Motor neuron (in vitro differentiated cells): ENCODE results near the gene CYP2J2. TPM values are rescaled to one million over a fixed set of nuclear protein-coding genes. Genes with fewer than 3 reads are reported as not detected.
"Not testable (repeated sequence)": the region's sequence is repeated elsewhere in the genome, so short reads cannot be mapped to it uniquely, and the experiment has no call there.

ENCODE experiments used
- ATAC-seq, 8 experiments: fragments of 200-7000 bp; cut with Tn5 transposase; replicated peaks in 6 of 8; 2 replicates each; pipeline ENCODE4 v1.8.0; 2021; ENCODE audit warnings: mild to moderate bottlenecking in 8 of 8, moderate library complexity in 8 of 8
- H3K27ac ChIP-seq, 2 donors: fragments of 250-450 bp; sonication (Bioruptor Pico); 2 replicates each; pipeline ENCODE4 v1.9.0; 2021; ENCODE audit warnings: antibody characterized with exemption in 2 of 2, mild to moderate bottlenecking in 2 of 2, moderate library complexity in 1 of 2
- H3K4me1 ChIP-seq, 2 donors: fragments of 250-450 bp; sonication (Bioruptor Pico); replicated peaks in 1 of 2; 2 replicates each; pipeline ENCODE4 v1.6.1; 2021; ENCODE audit warnings: antibody characterized with exemption in 2 of 2, mild to moderate bottlenecking in 2 of 2, moderate library complexity in 1 of 2
- H3K4me3 ChIP-seq, 5 donors: fragments of 250-450 bp; sonication (Bioruptor Pico); 2 replicates each; pipeline ENCODE4 v1.9.0; 2021; ENCODE audit warnings: antibody characterized with exemption in 5 of 5, mild to moderate bottlenecking in 5 of 5, moderate library complexity in 4 of 5
- WGBS, 10 experiments: fragments of 450-650 bp; shearing (Covaris generic); methylation state at CpG; one replicate each; pipeline ENCODE4 v1.0.0; 2022; 5-methylcytosine and 5-hydroxymethylcytosine counted together
- in situ Hi-C, 9 experiments: fragments of 400-800 bp; cut with MboI; loops; one replicate each; pipeline ENCODE4 v1.15.0; 2021; ENCODE audit warnings: low sequenced_read_pairs in 9 of 9, low pct_unique_long_range_greater_than_20kb in 2 of 9; ENCODE audit not compliant: unreplicated experiment in 9 of 9
- total RNA-seq, 8 experiments: library from RNA; unstranded; fragments of 300-600 nt; gene quantifications; 2 replicates each; pipeline versions ENCODE4 v1.2.3 to v1.2.4, GENCODE V29; 2022

CYP2J2 gene
- total RNA-seq, 8 experiments from 2014 or later = 0.05 to 5.1 (median 0.16) TPM; not detected in 2

GRCh38 chr1:59880735-59881134 is 45.8 kb downstream of the CYP2J2 start:
- 58 to 100% (median 95%) methylated on average over 1 to 2 of the region's 2 CpGs; no CpG with 5 or more reads in 3 of the 10 experiments for WGBS, 10 experiments
- Histone ChIP-seq H3K4me3 (no peak overlapping the region), H3K27ac (no peak overlapping the region), H3K4me1 (no peaks in the 10 kb centered on the region)
- in situ Hi-C loops = no loop called here
- ATAC-seq = no peak

GRCh38 chr1:59879996-59880505 is 46.5 kb downstream of the CYP2J2 start:
- Histone ChIP-seq H3K27ac (no peak overlapping the region), H3K4me3 (no peak overlapping the region), H3K4me1 (no peaks in the 10 kb centered on the region)
- in situ Hi-C loops = no loop called here
- WGBS, 10 experiments = 18 to 100% (median 82%) methylated on average over 2 to 3 of the region's 3 CpGs
- no peak for ATAC-seq

- in situ Hi-C loops = no loop called here
- peak in 4 of 8 experiments; percentile 49 to 89 (median 79) for ATAC-seq
- 18 to 61% (median 38%) methylated on average over 2 to 5 of the region's 5 CpGs; no CpG with 5 or more reads in 1 of the 10 experiments for WGBS, 10 experiments
- Histone ChIP-seq H3K27ac (no peak overlapping the region), H3K4me3 (no peak overlapping the region), H3K4me1 (no peaks in the 10 kb centered on the region)
Observed at GRCh38 chr1:59879574-59879973, 47.0 kb downstream of the CYP2J2 start.

- WGBS, 10 experiments = 29 to 100% (median 80%) methylated on average over 1 to 3 of the region's 3 CpGs
- no peak overlapping the region for H3K4me3 ChIP-seq
- in situ Hi-C loops = no loop called here
- H3K27ac ChIP-seq = no peak overlapping the region
- no peak for ATAC-seq
- H3K4me1 ChIP-seq = no peaks in the 10 kb centered on the region
Observed at GRCh38 chr1:59878370-59878769, 48.2 kb downstream of the CYP2J2 start.

- 8 to 100% (median 80%) methylated on average over 1 to 2 of the region's 2 CpGs for WGBS, 10 experiments
- H3K4me3 ChIP-seq = no peak overlapping the region
- in situ Hi-C loops = no loop called here
- no peaks in the 10 kb centered on the region for H3K4me1 ChIP-seq
- no peak overlapping the region for H3K27ac ChIP-seq
- ATAC-seq = no peak
Observed at GRCh38 chr1:59877108-59877682, 49.4 kb downstream of the CYP2J2 start.

- no peaks in the 10 kb centered on the region for H3K4me1 ChIP-seq
- no peak overlapping the region for H3K27ac ChIP-seq
- ATAC-seq = no peak
- H3K4me3 ChIP-seq = no peak overlapping the region
- in situ Hi-C loops = no loop called here
Observed at GRCh38 chr1:59871746-59872145, 54.8 kb downstream of the CYP2J2 start.

- Histone ChIP-seq H3K4me3 (no peak overlapping the region), H3K27ac (no peak overlapping the region), H3K4me1 (no peaks in the 10 kb centered on the region)
- peak in 1 of 8 experiments; percentile 64 for ATAC-seq
- WGBS, 10 experiments = 12 to 100% (median 85%) methylated on average over 1 to 2 of the region's 2 CpGs; no CpG with 5 or more reads in 2 of the 10 experiments
- in situ Hi-C loops = no loop called here
Observed at GRCh38 chr1:59866462-59866861, 60.1 kb downstream of the CYP2J2 start.

GRCh38 chr1:59857679-59858354 is 68.8 kb downstream of the CYP2J2 start:
- Histone ChIP-seq H3K4me1 (no peaks in the 10 kb centered on the region), H3K4me3 (no peak overlapping the region), H3K27ac (no peak overlapping the region)
- WGBS, 10 experiments = 61 to 100% (median 90%) methylated on average over 3 to 5 of the region's 5 CpGs
- ATAC-seq = no peak
- in situ Hi-C loops = no loop called here

GRCh38 chr1:59856725-59857338 is 69.7 kb downstream of the CYP2J2 start:
- no peaks in the 10 kb centered on the region for H3K4me1 ChIP-seq
- H3K4me3 ChIP-seq = no peak overlapping the region
- WGBS, 10 experiments = 69 to 100% (median 95%) methylated on average over 1 to 4 of the region's 4 CpGs; no CpG with 5 or more reads in 1 of the 10 experiments
- in situ Hi-C loops = no loop called here
- ATAC-seq = peak in 3 of 8 experiments; percentile 24 to 95 (median 38)
- no peak overlapping the region for H3K27ac ChIP-seq

GRCh38 chr1:59855297-59855696 is 71.3 kb downstream of the CYP2J2 start:
- 10 to 100% (median 90%) methylated on average over 1 of the region's 1 CpG; no CpG with 5 or more reads in 2 of the 10 experiments for WGBS, 10 experiments
- ATAC-seq, in situ Hi-C loops, H3K27ac ChIP-seq, H3K4me3 ChIP-seq, H3K4me1 ChIP-seq: not testable (repeated sequence)

- in situ Hi-C loops = no loop called here
- H3K27ac ChIP-seq = no peak overlapping the region
- H3K4me3 ChIP-seq = no peak overlapping the region
- 60 to 100% (median 78%) methylated on average over 1 of the region's 1 CpG; no CpG with 5 or more reads in 4 of the 10 experiments for WGBS, 10 experiments
- no peaks in the 10 kb centered on the region for H3K4me1 ChIP-seq
- no peak for ATAC-seq
Observed at GRCh38 chr1:59852117-59852516, 74.5 kb downstream of the CYP2J2 start.

- in situ Hi-C loops = no loop called here
- no peak for ATAC-seq
- Histone ChIP-seq H3K4me1 (no peaks in the 10 kb centered on the region), H3K4me3 (no peak overlapping the region), H3K27ac (no peak overlapping the region)
- WGBS, 10 experiments = 34 to 100% (median 79%) methylated on average over 1 to 2 of the region's 2 CpGs; no CpG with 5 or more reads in 1 of the 10 experiments
Observed at GRCh38 chr1:59846895-59847282, 79.7 kb downstream of the CYP2J2 start.

- Histone ChIP-seq H3K4me3 (no peak overlapping the region), H3K4me1 (no peaks in the 10 kb centered on the region), H3K27ac (no peak overlapping the region)
- in situ Hi-C loops = no loop called here
- 35 to 100% (median 86%) methylated on average over 3 of the region's 3 CpGs; no CpG with 5 or more reads in 1 of the 10 experiments for WGBS, 10 experiments
- no peak for ATAC-seq
Observed at GRCh38 chr1:59846209-59846894, 80.2 kb downstream of the CYP2J2 start.
